ENCODE measurements around the gene CMTR1. TPM values are rescaled to one million over a fixed set of nuclear protein-coding genes. Genes with fewer than 3 reads are reported as not detected.

Gene CMTR1
- total and polyA plus RNA-seq, 2 of the 13 experiments (the other 11 are each of a cell fraction or from before 2014, with no cell fraction given): 19.7 to 55.2 TPM

GRCh38 chr6:37499433-37500293, 66.6 kb downstream of the CMTR1 start, which contains the start of gene CCDC167 (continued):
- TF ChIP-seq, protein P1, sequence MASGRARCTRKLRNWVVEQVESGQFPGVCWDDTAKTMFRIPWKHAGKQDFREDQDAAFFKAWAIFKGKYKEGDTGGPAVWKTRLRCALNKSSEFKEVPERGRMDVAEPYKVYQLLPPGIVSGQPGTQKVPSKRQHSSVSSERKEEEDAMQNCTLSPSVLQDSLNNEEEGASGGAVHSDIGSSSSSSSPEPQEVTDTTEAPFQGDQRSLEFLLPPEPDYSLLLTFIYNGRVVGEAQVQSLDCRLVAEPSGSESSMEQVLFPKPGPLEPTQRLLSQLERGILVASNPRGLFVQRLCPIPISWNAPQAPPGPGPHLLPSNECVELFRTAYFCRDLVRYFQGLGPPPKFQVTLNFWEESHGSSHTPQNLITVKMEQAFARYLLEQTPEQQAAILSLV (CRISPR knock-in tag; IDR thresholded peaks at IDR 0.05; ENCODE audit: borderline replicate concordance): 0 out of 2 replicates have a peak, but pooled peaks have one; percentile 71
- TF ChIP-seq DRAP1 (CRISPR knock-in tag; IDR thresholded peaks at IDR 0.05) (0 out of 2 replicates have a peak, but pooled peaks have one; percentile 44), ZNF317 (CRISPR knock-in tag; IDR thresholded peaks at IDR 0.05) (0 out of 2 replicates have a peak, but pooled peaks have one; percentile 14), HOXA5 (CRISPR knock-in tag; IDR thresholded peaks at IDR 0.05) (no peak), ZNF678 (CRISPR knock-in tag; IDR thresholded peaks at IDR 0.05) (no peak), ZMYM4 (CRISPR knock-in tag; IDR thresholded peaks at IDR 0.05) (peak; percentile 84), GATAD1 (CRISPR knock-in tag; IDR thresholded peaks at IDR 0.05) (peak; percentile 87), ZNF468 (CRISPR knock-in tag; IDR thresholded peaks at IDR 0.05) (no peak), ZNF543 (CRISPR knock-in tag; IDR thresholded peaks at IDR 0.05) (0 out of 2 replicates have a peak, but pooled peaks have one; percentile 19), MAFK (conservative IDR thresholded peaks at IDR 0.05 in 1 of 2, IDR thresholded peaks at IDR 0.05 in 1 of 2; ENCODE audit: low read length in 2 of 2) (no peak), ZNF703 (CRISPR knock-in tag; IDR thresholded peaks at IDR 0.05; ENCODE audit: borderline replicate concordance) (no peak), ZNF350 (CRISPR knock-in tag; IDR thresholded peaks at IDR 0.05; ENCODE audit: borderline replicate concordance, low read depth) (no peak; the same call in 1 of the 2 replicates), DR1 (CRISPR knock-in tag; IDR thresholded peaks at IDR 0.05) (peak; percentile 64; the same call in 1 of the 2 replicates), ZNF768 (CRISPR knock-in tag; IDR thresholded peaks at IDR 0.05) (no peak; the same call in 1 of the 2 replicates), HOMEZ (CRISPR knock-in tag; IDR thresholded peaks at IDR 0.05; ENCODE audit: low read depth) (0 out of 2 replicates have a peak, but pooled peaks have one; percentile 16), HIC2 (CRISPR knock-in tag; IDR thresholded peaks at IDR 0.05; ENCODE audit: low read depth) (no peak), ZBTB38 (CRISPR knock-in tag; IDR thresholded peaks at IDR 0.05) (peak; percentile 27; the same call in 1 of the 2 replicates), MAFF (IDR thresholded peaks at IDR 0.05; ENCODE audit: low read depth, low read length) (peak; percentile 1; the same call in 1 of the 2 replicates), CCDC6 (CRISPR knock-in tag; IDR thresholded peaks at IDR 0.05) (0 out of 2 replicates have a peak, but pooled peaks have one; percentile 54), ISX (CRISPR knock-in tag; conservative IDR thresholded peaks at IDR 0.05) (no peak)
- TF ChIP-seq, protein P2, sequence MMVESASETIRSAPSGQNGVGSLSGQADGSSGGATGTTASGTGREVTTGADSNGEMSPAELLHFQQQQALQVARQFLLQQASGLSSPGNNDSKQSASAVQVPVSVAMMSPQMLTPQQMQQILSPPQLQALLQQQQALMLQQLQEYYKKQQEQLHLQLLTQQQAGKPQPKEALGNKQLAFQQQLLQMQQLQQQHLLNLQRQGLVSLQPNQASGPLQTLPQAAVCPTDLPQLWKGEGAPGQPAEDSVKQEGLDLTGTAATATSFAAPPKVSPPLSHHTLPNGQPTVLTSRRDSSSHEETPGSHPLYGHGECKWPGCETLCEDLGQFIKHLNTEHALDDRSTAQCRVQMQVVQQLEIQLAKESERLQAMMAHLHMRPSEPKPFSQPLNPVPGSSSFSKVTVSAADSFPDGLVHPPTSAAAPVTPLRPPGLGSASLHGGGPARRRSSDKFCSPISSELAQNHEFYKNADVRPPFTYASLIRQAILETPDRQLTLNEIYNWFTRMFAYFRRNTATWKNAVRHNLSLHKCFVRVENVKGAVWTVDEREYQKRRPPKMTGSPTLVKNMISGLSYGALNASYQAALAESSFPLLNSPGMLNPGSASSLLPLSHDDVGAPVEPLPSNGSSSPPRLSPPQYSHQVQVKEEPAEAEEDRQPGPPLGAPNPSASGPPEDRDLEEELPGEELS (CRISPR knock-in tag; IDR thresholded peaks at IDR 0.05): no peak

Measured in HepG2 (cell line).